Colon (tissue), 2 donors: ENCODE results near the gene KISS1R.

Experiments used
- FAIRE-seq: peaks from 2 replicates; lab custom pipeline; 2012; peaks lifted over from hg19 to GRCh38; lab: Jason Lieb, UNC
- donor health status: control.
- donor health status: control.

KISS1R gene

GRCh38 chr19:924553-925086 lies 7.5 kb downstream of the KISS1R start:
- FAIRE-seq, result no peak

- no peak for FAIRE-seq
These were observed 8.0 kb downstream of the KISS1R start for GRCh38 chr19:925087-925525.

- no peak for FAIRE-seq
These were observed 8.6 kb downstream of the KISS1R start, which contains the start of gene ARID3A for GRCh38 chr19:925526-926322. Gene ARID3A, plus strand, starts transcription at chr19:926035. Its CDS starts 3,494 bp downstream, at chr19:929529.

GRCh38 chr19:926323-926588 lies 9.1 kb downstream of the KISS1R start:
- no peak for FAIRE-seq

GRCh38 chr19:926589-927350 lies 9.6 kb downstream of the KISS1R start:
- FAIRE-seq, result no peak

GRCh38 chr19:927351-927779 lies 10.2 kb downstream of the KISS1R start:
- no peak for FAIRE-seq

GRCh38 chr19:927780-928401 lies 10.8 kb downstream of the KISS1R start:
- FAIRE-seq, result no peak

- no peak for FAIRE-seq
These were observed 11.5 kb downstream of the KISS1R start for GRCh38 chr19:928471-929202.

GRCh38 chr19:929203-929890 lies 12.2 kb downstream of the KISS1R start:
- no peak for FAIRE-seq

GRCh38 chr19:929891-930258 lies 12.7 kb downstream of the KISS1R start:
- FAIRE-seq, result no peak

- FAIRE-seq, result no peak
These were observed 14.9 kb downstream of the KISS1R start for GRCh38 chr19:931860-932647.

- no peak for FAIRE-seq
These were observed 15.8 kb downstream of the KISS1R start for GRCh38 chr19:932648-933552.

GRCh38 chr19:933553-933882 lies 16.4 kb downstream of the KISS1R start:
- no peak for FAIRE-seq

GRCh38 chr19:934197-934840 lies 17.2 kb downstream of the KISS1R start:
- no peak for FAIRE-seq

GRCh38 chr19:934865-935479 lies 17.8 kb downstream of the KISS1R start:
- FAIRE-seq, result no peak

- FAIRE-seq, result no peak
These were observed 19.0 kb downstream of the KISS1R start for GRCh38 chr19:936175-936546.

- no peak for FAIRE-seq
These were observed 20.1 kb downstream of the KISS1R start for GRCh38 chr19:937259-937694.

GRCh38 chr19:938233-938923 lies 21.2 kb downstream of the KISS1R start:
- FAIRE-seq, result no peak
